ENCODE data around the gene RYR2. TPM values are rescaled to one million over a fixed set of nuclear protein-coding genes. Genes with fewer than 3 reads are reported as not detected.

Gene RYR2
- total RNA-seq (2021; fragmentation: NEBNext Ultra II Directional; extraction: Animal tissue kit (Norgen Biotek cat#: 25700)): 4.4 and 4.7 TPM in 2 replicates
- 1.0 and 1.3 TPM in 2 replicates for polyA plus RNA-seq (2011; rRNA removed)
- 2.1 TPM for polyA plus RNA-seq (2011; cell fraction: cytosol; rRNA removed)
- 3.0 TPM for polyA plus RNA-seq (2011; cell fraction: nucleus; rRNA removed)
- polyA plus RNA-seq (2012, experiment 1 of 2): 1.5 to 2.9 TPM (median 1.9 TPM) in 4 replicates
- polyA plus RNA-seq (2012, experiment 2 of 2): 0.22 TPM
- polyA plus RNA-seq (2013, experiment 1 of 2): 3.9 TPM
- polyA plus RNA-seq (2013, experiment 2 of 2): 3.1 TPM
- polyA minus RNA-seq (2011; rRNA and poly(A)+ RNA removed): 11.5 and 11.6 TPM in 2 replicates
- 3.5 TPM for polyA minus RNA-seq (2011; cell fraction: cytosol; rRNA and poly(A)+ RNA removed)
- polyA minus RNA-seq (2011; cell fraction: nucleus; rRNA and poly(A)+ RNA removed): 25.2 TPM
- long read RNA-seq, experiment 1, partial matches to known transcripts: 2 of 4 reads
- long read RNA-seq, experiment 1, other reads (novel, unspliced or antisense): 2 of 4 reads
- long read RNA-seq, experiment 2, partial matches to known transcripts: 0 of 2 reads
- long read RNA-seq, experiment 2, other reads (novel, unspliced or antisense): 2 of 2 reads

- H3K56ac ChIP-seq (replicated peaks; ENCODE audit: insufficient read length, low read depth, low read length): no peak within 1 kb of the TSS
- H4K20me1 ChIP-seq (replicated peaks in 1 of 2; ENCODE audit: control insufficient read depth in 1 of 2, insufficient read depth in 2 of 2, low read length in 2 of 2): peaks cover 0 to 7% of the 10 kb centered on the region in 2 experiments
- peaks cover 4% of the 10 kb centered on the region; the same call in 1 of the 2 replicates for H3K79me1 ChIP-seq (ENCODE audit: low read depth, low read length)
- ChIA-PET CTCF (ENCODE audit: partially characterized antibody) (interaction anchor here (0.7 to 2.3 kb wide), 12 partner anchors 9 to 351 kb away, joined by 3 to 10 read pairs (median 5); no protein-coding TSS in a partner anchor), POLR2A (ENCODE audit: partially characterized antibody) (interaction anchor here (0.6 to 1.9 kb wide), 9 partner anchors 9 to 317 kb away, joined by 3 to 14 read pairs (median 3); no protein-coding TSS in a partner anchor)
- H4K5ac ChIP-seq (ENCODE audit: insufficient read length, low read depth, low read length): no peak within 1 kb of the TSS
- H3K36me3 ChIP-seq (ENCODE audit: control insufficient read depth in 2 of 4, insufficient read depth in 4 of 4, low read length in 3 of 4): no peaks in the 10 kb centered on the region
- 7% methylated on average over 22 of the region's 87 CpGs; no CpG with 5 or more reads in 1 of the 2 experiments for WGBS, 2 experiments (ENCODE audit: extremely low coverage in 1 of 2, insufficient coverage in 1 of 2, insufficient read length in 1 of 2, insufficient replicate concordance in 2 of 2, low coverage in 1 of 2, low lambda C conversion rate in 2 of 2, missing lambda C conversion rate in 1 of 2)
- 0 out of 2 replicates have a peak within 1 kb of the TSS, but pooled peaks have one; percentile 1 for H2BK20ac ChIP-seq (ENCODE audit: low read length)
- H3K23me2 ChIP-seq (ENCODE audit: low read depth, low read length): peaks cover 18% of the 10 kb centered on the region
- peak within 1 kb of the TSS; percentile 51 to 74 (median 54) for H3K4me3 ChIP-seq (ENCODE audit: extremely low read depth in 1 of 4, insufficient read depth in 2 of 4, low read depth in 3 of 4, low read length in 4 of 4)
- no peak within 1 kb of the TSS for H2BK5ac ChIP-seq (ENCODE audit: low read depth, low read length)
- H3K27ac ChIP-seq (ENCODE audit: low read depth, low read length): no peak within 1 kb of the TSS
- peak within 1 kb of the TSS; percentile 31; the same call in 1 of the 2 replicates for H2BK12ac ChIP-seq (ENCODE audit: low read depth, low read length)
- H2BK120ac ChIP-seq (replicated peaks; ENCODE audit: low read depth, low read length): no peak within 1 kb of the TSS
- H3K4ac ChIP-seq (replicated peaks; ENCODE audit: insufficient read length, low read depth, low read length): peak within 1 kb of the TSS; percentile 95
- H2AK5ac ChIP-seq (ENCODE audit: low read depth, low read length): no peak within 1 kb of the TSS
- H3K23ac ChIP-seq (ENCODE audit: insufficient read length): no peak within 1 kb of the TSS
- H3K4me1 ChIP-seq (replicated peaks in 1 of 4; ENCODE audit: control insufficient read depth in 3 of 4, insufficient read depth in 4 of 4, low read length in 3 of 4): peaks cover 5 to 29% (median 11%) of the 10 kb centered on the region in 4 experiments; a peak in 6 of 7 replicates
- H4K8ac ChIP-seq (ENCODE audit: extremely low read depth, insufficient read depth, low read length): peak within 1 kb of the TSS; percentile 30; the same call in 1 of the 2 replicates
- H2AFZ ChIP-seq (ENCODE audit: low read length): 0 out of 2 replicates have a peak within 1 kb of the TSS, but pooled peaks have one; percentile 48
- no peak within 1 kb of the TSS for H3K18ac ChIP-seq (ENCODE audit: extremely low read depth, low read length)
- H3K27me3 ChIP-seq (replicated peaks in 1 of 4; ENCODE audit: control insufficient read depth in 3 of 4, extremely low read depth in 1 of 4, insufficient read depth in 3 of 4, low read length in 3 of 4): peaks cover 1 to 36% (median 25%) of the 10 kb centered on the region in 4 experiments
- H3K4me2 ChIP-seq (ENCODE audit: insufficient read depth in 1 of 2, low read depth in 2 of 2, low read length in 2 of 2): peak within 1 kb of the TSS; percentile 100
- peak within 1 kb of the TSS; percentile 79 for H3K14ac ChIP-seq (ENCODE audit: insufficient read length)
- peak; percentile 70 to 80 for DNase-seq (ENCODE audit: low read depth in 1 of 2, low spot score in 2 of 2)
- no peak within 1 kb of the TSS for H2BK15ac ChIP-seq (ENCODE audit: low read length)
- no peaks in the 10 kb centered on the region for H3K9me3 ChIP-seq (ENCODE audit: insufficient read depth in 2 of 2, low read depth in 1 of 2, low read length in 1 of 2)
- FAIRE-seq: no peak
- H3K9ac ChIP-seq (replicated peaks in 1 of 4; ENCODE audit: extremely low read depth in 1 of 4, low read depth in 3 of 4, low read length in 3 of 4): peak within 1 kb of the TSS in 3 of 4 experiments; percentile 3 to 68 (median 19); a peak in 3 of 7 replicates
- peaks cover 0 to 19% of the 10 kb centered on the region in 2 experiments; a peak in 2 of 4 replicates for H3K79me2 ChIP-seq (ENCODE audit: control insufficient read depth in 1 of 2, insufficient read depth in 2 of 2, low read length in 2 of 2)
- H4K91ac ChIP-seq (replicated peaks; ENCODE audit: insufficient read length, low read length): no peak within 1 kb of the TSS
- peak; percentile 83 for TF ChIP-seq PHF8 (conservative IDR thresholded peaks at IDR 0.05; ENCODE audit: low read depth, low read length)
- no peak for TF ChIP-seq GTF2F1 (IDR thresholded peaks at IDR 0.05; ENCODE audit: borderline replicate concordance, low read depth, low read length)
- no peak for TF ChIP-seq TCF12 (IDR thresholded peaks at IDR 0.05; ENCODE audit: low read depth, low read length)
- TF ChIP-seq JUND (IDR thresholded peaks at IDR 0.05; ENCODE audit: low read length): no peak
- TF ChIP-seq HDAC2 (IDR thresholded peaks at IDR 0.05; ENCODE audit: borderline replicate concordance in 1 of 2, low read depth in 2 of 2, low read length in 2 of 2): no peak
- no peak for TF ChIP-seq SUZ12 (IDR thresholded peaks at IDR 0.05; ENCODE audit: low read length)
- peak; percentile 86 to 87 for TF ChIP-seq POLR2A (IDR thresholded peaks at IDR 0.05; ENCODE audit: control extremely low read depth in 1 of 2, low read depth in 2 of 2, low read length in 2 of 2)
- TF ChIP-seq CBX5 (IDR thresholded peaks at IDR 0.05; ENCODE audit: low read depth, low read length): no peak
- peak; percentile 41 for TF ChIP-seq EGR1 (IDR thresholded peaks at IDR 0.05; ENCODE audit: borderline replicate concordance, low read depth, low read length)
These were observed at the start of gene RYR2 for GRCh38 chr1:237041795-237042525. RYR2 (plus strand) TSS chr1:237042184; CDS start chr1:237042522, 338 bp downstream.
